CD8-positive, alpha-beta memory T cell (primary cell): ENCODE results near the gene ERCC3. TPM values are rescaled to one million over a fixed set of nuclear protein-coding genes. Genes with fewer than 3 reads are reported as not detected.
A peak's percentile ranks its signal among the peaks of the same experiment; 100 is the strongest.
"Not testable (repeated sequence)": the region's sequence is repeated elsewhere in the genome, so short reads cannot be mapped to it uniquely, and the experiment has no call there.

Experiments used
- CTCF ChIA-PET: fragments of 350-600 bp; sonication (Branson Sonifier 250); formaldehyde crosslinking; loops from one replicate; lab custom pipeline; 2021; ENCODE audit warnings: antibody characterized with exemption; lab: Charles Lee
- POLR2A ChIA-PET: fragments of 350-600 bp; sonication (Branson Sonifier 250); formaldehyde crosslinking; loops from one replicate; lab custom pipeline; 2021; ENCODE audit warnings: antibody characterized with exemption; lab: Charles Lee
- DNase-seq, 5 donors: peaks; one replicate each; pipeline versions ENCODE4 v3.0.0 to v3.0.0-alpha.2; 2020 to 2022; ENCODE audit warnings: mixed read lengths in 1 of 5
- H3K27ac ChIP-seq: one replicate; pipeline ENCODE4 v1.7.0; 2013; ENCODE audit warnings: low read depth, mild to moderate bottlenecking, low read length, moderate library complexity
- H3K27me3 ChIP-seq: 2 replicates; pipeline ENCODE4 v1.7.0; 2013; ENCODE audit warnings: low read length, mild to moderate bottlenecking; ENCODE audit not compliant: insufficient read depth, poor library complexity, severe bottlenecking
- H3K36me3 ChIP-seq: 2 replicates; pipeline ENCODE4 v1.7.0; 2013; ENCODE audit warnings: mild to moderate bottlenecking, low read length, moderate library complexity; ENCODE audit not compliant: insufficient read depth
- H3K4me1 ChIP-seq: 2 replicates; pipeline ENCODE4 v1.7.0; 2013; ENCODE audit warnings: mild to moderate bottlenecking, low read length, moderate library complexity; ENCODE audit not compliant: insufficient read depth
- H3K4me3 ChIP-seq: 2 replicates; pipeline ENCODE4 v1.7.0; 2013; ENCODE audit warnings: mild to moderate bottlenecking, low read length
- H3K9me3 ChIP-seq: 2 replicates; pipeline ENCODE4 v1.7.0; 2013; ENCODE audit warnings: mild to moderate bottlenecking, low read length
- H3K27ac Mint-ChIP-seq, 8 donors: one replicate each; pipeline ENCODE4 v1.8.0; 2020 to 2021; ENCODE audit warnings: mixed read lengths in 8 of 8, mild to moderate bottlenecking in 6 of 8, inconsistent platforms in 3 of 8, moderate library complexity in 3 of 8
- H3K27me3 Mint-ChIP-seq, 2 donors: one replicate each; pipeline ENCODE4 v1.8.0; 2020 to 2021; ENCODE audit warnings: mixed read lengths in 2 of 2, mild to moderate bottlenecking in 1 of 2, moderate library complexity in 1 of 2
- H3K36me3 Mint-ChIP-seq, 3 donors: one replicate each; pipeline ENCODE4 v1.8.0; 2020 to 2021; ENCODE audit warnings: mixed read lengths in 3 of 3, inconsistent platforms in 1 of 3, mild to moderate bottlenecking in 1 of 3
- H3K4me1 Mint-ChIP-seq, 3 donors: one replicate each; pipeline ENCODE4 v1.8.0; 2020 to 2021; ENCODE audit warnings: mixed read lengths in 3 of 3, inconsistent platforms in 1 of 3, mild to moderate bottlenecking in 1 of 3
- H3K4me3 Mint-ChIP-seq, 7 donors: one replicate each; pipeline ENCODE4 v1.8.0; 2020 to 2021; ENCODE audit warnings: mixed read lengths in 7 of 7, mild to moderate bottlenecking in 6 of 7, moderate library complexity in 4 of 7, inconsistent platforms in 2 of 7
- H3K9me3 Mint-ChIP-seq, 5 donors: one replicate each; pipeline ENCODE4 v1.8.0; 2020 to 2022; ENCODE audit warnings: mixed read lengths in 5 of 5, mild to moderate bottlenecking in 3 of 5, moderate library complexity in 2 of 5, inconsistent platforms in 1 of 5
- polyA plus RNA-seq: library from polyadenylated mRNA; unstranded; fragments of 300-500 nt; fragmentation: Illumina TruSeq; gene quantifications from one replicate; pipeline ENCODE4 v1.2.3, GENCODE V29; 2021
- total RNA-seq, 2 experiments: library from RNA; stranded (reverse); gene quantifications; one replicate each; pipeline ENCODE4 v1.2.3, GENCODE V29; 2021

The ERCC3 gene
- total and polyA plus RNA-seq, 3 experiments from 2014 or later, result 33.4 to 58.1 (median 52.8) TPM

DNA sequence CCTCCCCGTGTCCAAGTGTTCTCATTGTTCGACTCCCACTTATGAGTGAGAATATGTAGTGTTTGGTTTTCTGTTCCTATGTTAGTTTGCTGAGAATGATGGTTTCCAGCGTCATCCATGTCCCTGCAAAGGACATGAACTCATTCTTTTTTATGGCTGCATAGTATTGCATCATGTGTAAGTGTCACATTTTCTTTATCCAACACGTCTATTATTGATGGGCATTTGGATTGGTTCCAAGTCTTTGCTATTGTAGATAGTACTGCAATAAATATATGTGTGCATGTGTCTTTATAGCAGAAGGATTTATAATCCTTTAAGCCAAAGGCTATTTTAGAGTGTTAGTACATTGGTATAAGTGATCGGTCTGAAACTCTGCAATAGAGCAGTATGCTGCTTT, 69.8 kb downstream of the ERCC3 start:
- H3K36me3 Mint-ChIP-seq, H3K27ac ChIP-seq, H3K9me3 ChIP-seq, H3K4me1 ChIP-seq, POLR2A ChIA-PET, CTCF ChIA-PET, H3K4me3 ChIP-seq, H3K36me3 ChIP-seq, H3K27me3 ChIP-seq, DNase-seq, H3K4me3 Mint-ChIP-seq, H3K27ac Mint-ChIP-seq: not testable (repeated sequence)
- H3K9me3 Mint-ChIP-seq, result peaks cover 3 to 17% (median 7%) of the 10 kb centered on the region in 5 donors
- peaks cover 39 to 65% of the 10 kb centered on the region in 2 donors for H3K27me3 Mint-ChIP-seq
- peaks cover 7 to 17% (median 14%) of the 10 kb centered on the region in 3 donors for H3K4me1 Mint-ChIP-seq

DNA sequence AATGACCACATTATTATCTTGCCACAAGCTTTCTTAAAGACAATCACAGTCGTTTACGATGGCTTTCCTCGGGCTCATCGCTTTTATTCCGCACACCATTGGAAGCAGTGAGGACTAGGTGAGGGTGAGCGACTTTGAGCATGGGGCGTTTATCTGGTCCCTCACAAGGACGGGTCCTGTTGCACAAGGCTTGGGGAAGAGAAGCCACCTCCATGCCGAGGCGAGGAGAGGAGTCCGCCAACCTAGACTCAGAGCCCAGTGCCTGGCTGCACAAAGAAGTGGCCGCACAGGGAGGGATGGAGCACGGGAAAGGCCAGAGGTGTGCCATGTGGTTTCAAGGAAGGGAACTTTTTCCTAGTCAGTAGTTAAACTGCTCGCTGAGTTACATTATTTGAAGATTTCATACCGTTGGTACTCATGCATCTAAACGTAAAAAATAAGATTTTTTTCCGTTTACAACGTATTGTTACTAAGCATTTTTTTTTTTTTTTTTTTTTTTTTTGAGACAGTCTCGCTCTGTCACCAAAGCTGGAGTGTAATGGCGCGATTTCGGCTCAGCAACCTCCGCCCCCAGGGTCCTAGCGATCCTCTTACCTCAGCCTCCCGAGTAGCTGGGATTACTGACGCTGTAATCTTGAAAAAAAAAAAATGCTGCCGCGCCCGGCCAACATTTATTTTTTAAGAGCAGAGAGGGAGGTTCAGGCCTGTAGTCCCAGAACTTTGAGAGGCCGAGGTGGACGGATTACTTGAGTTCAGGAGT, 73.0 kb downstream of the ERCC3 start:
- peaks cover 61 to 70% of the 10 kb centered on the region in 2 donors for H3K27me3 Mint-ChIP-seq
- Histone ChIP-seq H3K36me3 (no peaks in the 10 kb centered on the region), H3K4me3 (no peak overlapping the region), H3K9me3 (no peaks in the 10 kb centered on the region), H3K27me3 (peaks cover 21% of the 10 kb centered on the region), H3K4me1 (peaks cover 7% of the 10 kb centered on the region), H3K27ac (no peak overlapping the region)
- H3K36me3 Mint-ChIP-seq, result no peaks in the 10 kb centered on the region
- ChIA-PET CTCF (no interaction called here), POLR2A (no interaction called here)
- peak overlapping the region; percentile 42 to 92 (median 79) for H3K4me3 Mint-ChIP-seq
- peaks cover 4 to 9% (median 6%) of the 10 kb centered on the region in 5 donors for H3K9me3 Mint-ChIP-seq
- DNase-seq, result no peak
- H3K4me1 Mint-ChIP-seq, result peaks cover 11 to 24% (median 20%) of the 10 kb centered on the region in 3 donors
- H3K27ac Mint-ChIP-seq, result no peak overlapping the region

DNA sequence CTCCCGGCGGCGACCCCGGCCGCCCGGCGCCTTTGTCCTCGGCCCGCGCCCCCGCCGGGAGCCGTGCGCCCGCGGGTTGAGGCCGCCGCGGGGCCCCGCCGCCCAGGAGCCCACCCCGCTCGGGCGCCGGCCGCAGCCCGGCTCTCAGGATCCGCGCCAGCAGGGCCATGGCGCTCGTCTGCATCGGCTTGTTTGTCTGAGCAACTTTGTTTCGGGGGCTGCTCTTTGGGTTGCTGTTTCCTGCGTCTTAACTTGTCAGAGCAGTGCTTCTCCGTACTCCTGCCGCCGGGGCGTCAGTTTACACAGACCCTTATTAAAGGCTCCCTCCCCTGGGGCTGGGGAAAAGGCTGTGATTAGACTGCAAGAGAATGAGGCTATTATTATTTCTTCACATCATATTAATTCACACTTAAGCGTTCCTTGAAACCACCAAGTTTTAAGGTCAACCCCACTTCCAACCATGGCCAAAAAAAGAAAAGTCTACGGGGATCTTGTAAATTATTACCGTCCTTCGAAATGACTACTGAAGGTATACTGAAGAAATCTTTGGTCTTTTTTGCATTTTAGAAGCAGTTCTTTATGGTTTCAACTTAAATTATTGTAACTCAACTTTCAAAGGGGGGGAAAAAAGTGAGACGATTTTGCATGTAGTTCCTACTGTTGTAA, 73.7 kb downstream of the ERCC3 start, which contains the start of gene CYP27C1:
TSS of gene CYP27C1 (minus strand) at position 198 of the 666 bp plus-strand sequence. CDS start at position 169, 29 bp downstream.
- Mint-ChIP-seq H3K36me3 (no peaks in the 10 kb centered on the region), H3K4me1 (peaks cover 11 to 24% (median 20%) of the 10 kb centered on the region in 3 donors), H3K27ac (peak within 1 kb of the TSS in 2 of 8 donors; percentile 27 to 58), H3K4me3 (peak within 1 kb of the TSS; percentile 75 to 92 (median 79)), H3K27me3 (peaks cover 58 to 68% of the 10 kb centered on the region in 2 donors), H3K9me3 (peaks cover 3 to 9% (median 5%) of the 10 kb centered on the region in 5 donors)
- ChIA-PET CTCF (no interaction called here), POLR2A (no interaction called here)
- H3K9me3 ChIP-seq, result no peaks in the 10 kb centered on the region
- no peak within 1 kb of the TSS for H3K4me3 ChIP-seq
- DNase-seq, result no peak
- H3K4me1 ChIP-seq, result peaks cover 7% of the 10 kb centered on the region
- no peaks in the 10 kb centered on the region for H3K36me3 ChIP-seq
- no peak within 1 kb of the TSS for H3K27ac ChIP-seq
- H3K27me3 ChIP-seq, result peaks cover 21% of the 10 kb centered on the region

DNA sequence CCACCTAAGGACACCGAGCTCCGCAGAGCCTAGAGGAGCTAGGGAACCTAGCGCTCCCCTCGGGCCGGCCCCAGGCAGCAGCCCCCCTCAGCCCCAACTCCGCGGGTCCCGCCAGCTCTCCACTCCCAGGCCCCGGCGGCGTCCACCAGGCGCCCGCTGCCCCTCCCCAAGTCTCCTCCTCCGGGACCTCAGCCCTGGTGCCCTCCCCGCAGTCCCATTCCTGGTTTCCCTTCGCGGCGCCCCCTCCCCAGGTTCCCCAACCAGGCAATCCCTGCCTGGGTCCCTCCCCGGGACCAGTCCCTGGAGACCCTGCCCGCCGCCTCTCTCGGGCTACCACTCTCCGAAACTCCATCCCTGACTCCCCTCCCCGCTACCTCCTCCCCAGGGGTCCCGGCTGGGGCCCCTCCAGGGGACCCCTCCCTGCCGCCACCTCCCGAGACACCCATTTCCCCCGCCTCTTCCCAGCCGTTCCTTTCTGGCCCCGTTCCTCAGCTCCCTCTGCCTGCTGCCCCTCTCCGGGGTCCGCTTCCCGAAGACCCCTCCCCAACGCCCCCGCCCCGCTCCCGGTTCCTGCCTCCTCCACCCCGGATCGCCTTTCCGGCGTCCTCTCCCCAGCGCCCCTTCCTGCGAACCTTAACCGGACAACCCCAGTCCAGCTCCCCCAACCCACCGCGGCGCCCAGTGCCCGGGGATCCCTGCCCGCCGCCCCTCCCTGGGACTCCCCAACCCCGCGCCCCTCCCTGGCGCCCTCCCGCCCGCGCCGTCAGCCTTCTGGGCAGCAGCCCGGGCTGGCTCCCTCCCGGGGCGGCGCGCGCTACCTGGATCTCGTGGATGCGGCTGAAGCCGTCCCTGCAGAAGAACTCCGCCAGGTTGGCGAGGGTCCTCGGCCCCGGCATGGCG, 74.5 kb downstream of the ERCC3 start:
- POLR2A ChIA-PET, result no interaction called here
- Histone ChIP-seq H3K27me3 (peaks cover 21% of the 10 kb centered on the region), H3K36me3 (no peaks in the 10 kb centered on the region), H3K27ac (no peak overlapping the region), H3K4me3 (no peak overlapping the region), H3K9me3 (no peaks in the 10 kb centered on the region), H3K4me1 (peaks cover 7% of the 10 kb centered on the region)
- Mint-ChIP-seq H3K36me3 (no peaks in the 10 kb centered on the region), H3K27me3 (peaks cover 54 to 65% of the 10 kb centered on the region in 2 donors), H3K9me3 (peaks cover 3 to 9% (median 5%) of the 10 kb centered on the region in 5 donors), H3K4me1 (peaks cover 11 to 24% (median 20%) of the 10 kb centered on the region in 3 donors), H3K4me3 (peak overlapping the region in 5 of 7 donors; percentile 36 to 72 (median 56)), H3K27ac (no peak overlapping the region)
- DNase-seq, result no peak
- CTCF ChIA-PET, result no interaction called here

DNA sequence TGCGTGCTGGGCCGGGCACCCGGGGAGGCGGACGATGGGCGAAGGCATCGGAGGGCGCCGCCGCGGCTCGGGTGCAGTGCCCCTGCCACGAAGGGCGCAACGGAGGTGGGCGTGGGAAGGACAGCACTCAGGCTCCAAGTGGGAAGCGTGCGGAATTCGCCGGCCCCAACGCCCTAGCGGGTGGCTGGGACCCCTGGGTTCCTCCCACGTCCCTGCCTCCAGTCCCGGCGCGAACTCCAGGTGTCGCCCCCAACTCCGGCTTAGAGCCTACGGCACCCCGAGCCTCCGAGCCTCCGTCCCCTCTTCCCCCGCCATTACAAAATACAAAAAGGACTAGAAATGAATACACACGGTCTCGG, 75.2 kb downstream of the ERCC3 start:
- no peaks in the 10 kb centered on the region for H3K9me3 ChIP-seq
- H3K4me3 ChIP-seq, result no peak overlapping the region
- peaks cover 21% of the 10 kb centered on the region for H3K27me3 ChIP-seq
- CTCF ChIA-PET, result no interaction called here
- H3K27ac ChIP-seq, result no peak overlapping the region
- Mint-ChIP-seq H3K4me3 (peak overlapping the region in 6 of 7 donors; percentile 54 to 74 (median 68)), H3K36me3 (no peaks in the 10 kb centered on the region), H3K27ac (no peak overlapping the region), H3K27me3 (peaks cover 51 to 66% of the 10 kb centered on the region in 2 donors), H3K9me3 (peaks cover 3 to 9% (median 5%) of the 10 kb centered on the region in 5 donors), H3K4me1 (peaks cover 11 to 24% (median 20%) of the 10 kb centered on the region in 3 donors)
- H3K4me1 ChIP-seq, result peaks cover 7% of the 10 kb centered on the region
- no peak for DNase-seq
- POLR2A ChIA-PET, result no interaction called here
- H3K36me3 ChIP-seq, result no peaks in the 10 kb centered on the region

DNA sequence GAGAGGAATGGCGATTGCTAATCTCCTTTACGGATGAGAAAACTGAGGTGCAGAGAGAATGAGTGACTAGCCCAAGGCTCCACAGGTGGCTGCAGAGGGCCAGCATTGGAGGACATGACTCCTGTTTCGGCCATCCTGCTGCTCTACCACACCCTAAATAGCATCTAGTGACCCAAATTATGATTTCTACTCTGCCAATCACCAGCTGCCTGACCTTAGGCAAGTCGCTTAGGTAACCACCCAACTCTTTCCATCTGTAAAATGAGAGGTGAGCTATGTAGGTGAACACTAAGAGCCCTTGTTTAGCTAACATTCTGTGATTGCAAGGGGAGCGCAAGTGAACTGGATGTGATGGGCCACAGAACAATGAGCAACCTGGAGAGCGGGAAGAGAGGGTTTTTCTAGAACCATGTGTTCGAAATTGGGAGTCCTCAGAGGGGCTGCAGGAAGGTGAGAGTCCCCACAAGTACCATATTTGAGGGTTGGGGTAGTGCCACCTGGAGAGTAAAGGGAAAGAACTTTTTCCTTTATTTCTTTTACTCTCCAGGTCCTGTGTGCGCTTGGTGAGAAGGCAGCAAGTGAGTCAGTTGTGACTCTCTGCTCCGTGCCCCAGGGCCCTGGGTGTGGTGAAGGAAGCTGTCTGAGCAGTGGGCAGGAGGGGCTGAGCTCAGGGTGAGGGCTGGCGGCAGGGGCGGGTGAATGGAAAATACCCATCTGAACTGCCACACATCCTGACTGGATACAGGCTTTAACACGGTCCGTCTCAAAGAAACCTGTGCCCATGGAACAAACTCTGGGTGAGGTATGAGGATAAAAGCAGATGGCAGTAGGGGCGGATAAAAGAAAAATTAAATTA, 76.2 kb downstream of the ERCC3 start:
- H3K27me3 Mint-ChIP-seq, result peaks cover 55 to 67% of the 10 kb centered on the region in 2 donors
- H3K4me1 Mint-ChIP-seq, result peaks cover 11 to 24% (median 20%) of the 10 kb centered on the region in 3 donors
- CTCF ChIA-PET, result interaction anchor here (1.8 kb wide), 1 partner anchor 21 kb away, joined by 4 read pairs; no protein-coding TSS in a partner anchor
- Histone ChIP-seq H3K4me1 (peaks cover 7% of the 10 kb centered on the region), H3K36me3 (no peaks in the 10 kb centered on the region), H3K27ac (no peak overlapping the region), H3K27me3 (peaks cover 21% of the 10 kb centered on the region), H3K9me3 (no peaks in the 10 kb centered on the region), H3K4me3 (no peak overlapping the region)
- H3K9me3 Mint-ChIP-seq, result peaks cover 3 to 9% (median 5%) of the 10 kb centered on the region in 5 donors
- POLR2A ChIA-PET, result no interaction called here
- DNase-seq, result no peak
- peak overlapping the region in 5 of 7 donors; percentile 4 to 54 (median 46) for H3K4me3 Mint-ChIP-seq
- H3K27ac Mint-ChIP-seq, result peak overlapping the region in 1 of 8 donors; percentile 38
- no peaks in the 10 kb centered on the region for H3K36me3 Mint-ChIP-seq

DNA sequence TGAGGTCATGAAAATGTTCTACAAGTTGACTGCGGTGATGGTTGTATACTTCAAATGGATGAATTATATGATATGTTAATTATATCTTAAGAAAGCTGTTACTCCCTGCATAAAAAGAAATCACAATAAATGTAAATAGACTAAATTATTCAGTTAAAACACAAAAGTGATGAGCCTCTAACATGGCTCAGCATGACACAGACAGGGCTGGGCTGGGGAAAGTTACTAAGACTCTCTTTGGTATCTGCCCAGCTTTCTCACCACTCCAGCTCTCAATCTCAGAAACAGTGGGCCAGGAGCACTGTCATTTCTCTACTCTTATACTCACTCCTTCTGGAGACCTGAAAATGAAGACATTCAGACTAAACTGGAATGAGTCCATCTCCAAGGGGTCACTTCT, 77.4 kb downstream of the ERCC3 start:
- no peak overlapping the region for H3K4me3 ChIP-seq
- no peaks in the 10 kb centered on the region for H3K36me3 ChIP-seq
- Mint-ChIP-seq H3K27ac (no peak overlapping the region), H3K27me3 (peaks cover 61 to 77% of the 10 kb centered on the region in 2 donors), H3K9me3 (peaks cover 3 to 9% (median 5%) of the 10 kb centered on the region in 5 donors), H3K4me1 (peaks cover 11 to 24% (median 20%) of the 10 kb centered on the region in 3 donors), H3K36me3 (no peaks in the 10 kb centered on the region), H3K4me3 (no peak overlapping the region)
- DNase-seq, result no peak
- peaks cover 7% of the 10 kb centered on the region for H3K4me1 ChIP-seq
- H3K9me3 ChIP-seq, result no peaks in the 10 kb centered on the region
- ChIA-PET CTCF (interaction anchor here (1.8 kb wide), 1 partner anchor 19 kb away, joined by 4 read pairs; no protein-coding TSS in a partner anchor), POLR2A (no interaction called here)
- peaks cover 21% of the 10 kb centered on the region for H3K27me3 ChIP-seq
- H3K27ac ChIP-seq, result no peak overlapping the region
